SK-N-SH (cell line): Measurements from ENCODE around the gene CNTNAP2. TPM values are rescaled to one million over a fixed set of nuclear protein-coding genes. Genes with fewer than 3 reads are reported as not detected.

Experiments
- CTCF ChIA-PET: fragments of 300-600, 350-600 bp; formaldehyde crosslinking; extraction: SDS; loops from one replicate; lab custom pipeline; 2021; lab: Yijun Ruan, JAX
- POLR2A ChIA-PET: fragments of 350-600 bp; sonication (Branson Sonifier 250); formaldehyde crosslinking; extraction: SDS; loops from one replicate; lab custom pipeline; 2020; ENCODE audit warnings: antibody characterized with exemption, inconsistent platforms; lab: Yijun Ruan, JAX
- DNase-seq: peaks from one replicate; pipeline ENCODE4 v3.0.0; 2012
- H2AFZ ChIP-seq: fragments of 200-600 bp; sonication (generic); 2 replicates; pipeline ENCODE4 v1.8.1; 2016; ENCODE audit warnings: antibody characterized with exemption, mild to moderate bottlenecking, low read depth
- H3F3A ChIP-seq: fragments of 200-600 bp; sonication (generic); replicated peaks from 2 replicates; pipeline ENCODE3; 2016; ENCODE audit warnings: antibody characterized with exemption, mild to moderate bottlenecking; ENCODE audit not compliant: insufficient read depth
- H3K27ac ChIP-seq, 2 experiments: fragments of 200-500 bp in 1 of 2; fragments of 200-600 bp in 1 of 2; sonication (Bioruptor generic) in 1 of 2; sonication (generic), shearing (Covaris generic) in 1 of 2; 2 replicates each; pipeline versions ENCODE4 v1.5.1 to v1.6.1; 2014 to 2016; ENCODE audit warnings: low read depth in 2 of 2, inconsistent platforms in 1 of 2, low read length in 1 of 2, mild to moderate bottlenecking in 1 of 2, mixed read lengths in 1 of 2
- H3K27me3 ChIP-seq: fragments of 200-600 bp; sonication (generic), shearing (Covaris generic); 2 replicates; pipeline ENCODE4 v1.6.1; 2016; ENCODE audit warnings: mixed run types; ENCODE audit not compliant: insufficient read depth
- H3K36me3 ChIP-seq, 2 experiments: fragments of 200-500 bp in 1 of 2; fragments of 200-600 bp in 1 of 2; sonication (Bioruptor generic) in 1 of 2; sonication (generic) in 1 of 2; replicated peaks in 1 of 2; 2 replicates each; pipeline versions ENCODE3 to v1.5.1; 2014 to 2016; ENCODE audit warnings: low read length in 1 of 2, mild to moderate bottlenecking in 1 of 2; ENCODE audit not compliant: insufficient read depth in 2 of 2, control insufficient read depth in 1 of 2
- H3K4me1 ChIP-seq, 2 experiments: fragments of 200-500 bp in 1 of 2; fragments of 200-600 bp in 1 of 2; sonication (Bioruptor generic) in 1 of 2; sonication (generic), shearing (Covaris generic) in 1 of 2; 2 replicates each; pipeline versions ENCODE4 v1.5.1 to v1.6.1; 2014 to 2016; ENCODE audit warnings: low read depth in 1 of 2, low read length in 1 of 2, mixed run types in 1 of 2; ENCODE audit not compliant: insufficient read depth in 2 of 2, control insufficient read depth in 1 of 2
- H3K4me2 ChIP-seq: fragments of 200-600 bp; sonication (generic), shearing (Covaris generic); 2 replicates; pipeline ENCODE4 v1.6.1; 2017; ENCODE audit warnings: mixed run types
- H3K4me3 ChIP-seq, 2 experiments: fragments of 200-500 bp in 1 of 2; fragments of 200-600 bp in 1 of 2; sonication (Bioruptor generic) in 1 of 2; sonication (generic), shearing (Covaris generic) in 1 of 2; 2 replicates each; pipeline versions ENCODE4 v1.5.1 to v1.8.1; 2014 to 2016; ENCODE audit warnings: low read depth in 2 of 2, inconsistent platforms in 1 of 2, low read length in 1 of 2, mild to moderate bottlenecking in 1 of 2, mixed read lengths in 1 of 2, moderate library complexity in 1 of 2
- H3K79me2 ChIP-seq: fragments of 200-600 bp; sonication (generic); 2 replicates; pipeline ENCODE4 v1.8.1; 2017; ENCODE audit warnings: mild to moderate bottlenecking; ENCODE audit not compliant: insufficient read depth
- H3K9ac ChIP-seq: fragments of 200-600 bp; sonication (generic); 2 replicates; pipeline ENCODE4 v1.6.1; 2017; ENCODE audit warnings: mixed run types
- H3K9me2 ChIP-seq: fragments of 200-600 bp; sonication (generic); 2 replicates; pipeline ENCODE4 v1.6.1; 2017; ENCODE audit warnings: mixed run types
- H3K9me3 ChIP-seq: fragments of 200-600 bp; sonication (generic); 2 replicates; pipeline ENCODE4 v1.6.1; 2017; ENCODE audit warnings: mixed run types, mild to moderate bottlenecking, moderate library complexity
- H4K20me1 ChIP-seq: fragments of 200-600 bp; sonication (generic); 2 replicates; pipeline ENCODE4 v1.6.1; 2017; ENCODE audit warnings: mild to moderate bottlenecking, mixed run types; ENCODE audit not compliant: insufficient read depth
- CTCF ChIP-seq: fragments of 200-600 bp; sonication (generic); IDR thresholded peaks from 2 replicates; pipeline ENCODE4 v1.6.1; 2017; ENCODE audit warnings: antibody characterized with exemption, mild to moderate bottlenecking, moderate library complexity
- FOXJ3 ChIP-seq: sonication (generic); formaldehyde crosslinking; IDR thresholded peaks from 2 replicates; pipeline ENCODE4 v1.5.1; 2020; ENCODE audit warnings: mild to moderate bottlenecking, missing genetic modification reagents
- GATA2 ChIP-seq: sonication (generic); formaldehyde crosslinking; IDR thresholded peaks from 2 replicates; pipeline ENCODE4 v1.5.0; 2020; ENCODE audit warnings: mild to moderate bottlenecking, missing genetic modification reagents
- NRF1 ChIP-seq: IDR thresholded peaks from 2 replicates; pipeline ENCODE4 v1.6.1; 2012; ENCODE audit warnings: low read depth, mild to moderate bottlenecking, low read length
- RFX5 ChIP-seq: IDR thresholded peaks from 2 replicates; pipeline ENCODE4 v1.6.1; 2012; ENCODE audit warnings: mild to moderate bottlenecking, improper control_type of control experiment, low read length
- SMC3 ChIP-seq: IDR thresholded peaks from 2 replicates; pipeline ENCODE4 v1.6.1; 2012; ENCODE audit warnings: low read depth, low read length, improper control_type of control experiment
- WGBS: methylation state at CpG from one replicate; pipeline ENCODE4 v1.1.6; 2017; ENCODE audit warnings: low lambda C conversion rate; 5-methylcytosine and 5-hydroxymethylcytosine counted together
- polyA plus RNA-seq, 3 experiments: library from polyadenylated mRNA; depleted of rRNA; stranded (reverse); fragments of >200 nt; gene quantifications; 2 replicates each; pipeline ENCODE4 v1.2.3, GENCODE V29; 2012
- TF ChIP-seq, protein P1 (sequence below): IDR thresholded peaks from 2 replicates; pipeline ENCODE4; 2012
- TF ChIP-seq, protein P2 (sequence below): IDR thresholded peaks from 2 replicates; pipeline ENCODE4 v1.4.0; 2012; ENCODE audit warnings: low read depth, borderline replicate concordance

Gene CNTNAP2
- polyA plus RNA-seq, 1 of the 3 experiments (the other 2 are of a cell fraction) = 3.4 TPM

DNA sequence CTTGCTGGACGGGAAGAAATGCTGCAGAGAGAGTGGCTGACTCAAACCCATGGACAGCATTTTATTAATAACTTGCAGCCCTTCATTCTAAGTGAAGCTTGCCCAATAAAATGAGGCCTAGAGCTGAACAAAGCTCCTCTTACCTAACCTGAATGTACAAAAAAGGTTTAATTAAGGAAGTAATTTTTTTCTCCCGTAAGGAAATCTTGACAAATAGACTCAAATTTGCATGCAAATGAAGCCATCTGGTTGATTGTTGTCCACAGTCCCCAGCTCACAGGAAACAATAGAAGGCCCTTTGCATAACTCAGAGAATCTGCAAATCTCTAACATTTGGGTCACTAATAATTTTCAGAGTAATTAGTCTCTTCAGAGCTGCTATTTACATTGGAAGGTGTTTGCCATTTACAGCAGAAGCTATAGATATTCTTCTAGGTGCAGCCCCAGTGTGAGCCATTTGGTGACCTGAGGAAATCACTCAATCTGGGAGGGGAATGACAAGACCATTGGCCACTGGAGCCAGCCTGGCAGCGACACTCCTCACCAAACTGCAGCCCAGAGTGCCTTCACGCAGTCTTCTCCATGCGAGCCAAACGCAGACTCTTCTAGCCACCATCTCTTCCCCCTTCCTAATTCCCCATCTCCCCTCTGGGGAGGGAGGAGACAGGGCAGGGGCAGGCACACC, 1991.0 kb downstream of the CNTNAP2 start:
- Histone ChIP-seq H3K4me2 (no peak overlapping the region), H3K27me3 (no peaks in the 10 kb centered on the region), H3F3A (no peaks in the 10 kb centered on the region), H2AFZ (no peak overlapping the region), H3K79me2 (no peaks in the 10 kb centered on the region), H3K9me3 (no peaks in the 10 kb centered on the region), H4K20me1 (no peaks in the 10 kb centered on the region), H3K36me3 (no peaks in the 10 kb centered on the region), H3K4me3 (no peak overlapping the region), H3K9me2 (no peaks in the 10 kb centered on the region), H3K4me1 (peaks cover 0 to 8% of the 10 kb centered on the region in 2 experiments; a peak in 2 of 4 replicates), H3K27ac (no peak overlapping the region), H3K9ac (no peak overlapping the region)
- DNase-seq = no peak
- CTCF ChIA-PET = interaction anchor here (1.1 to 1.9 kb wide), 4 partner anchors 9 to 676 kb away, joined by 4 to 8 read pairs (median 4); no protein-coding TSS in a partner anchor
- POLR2A ChIA-PET = no interaction called here
- 70% methylated on average over 6 of the region's 6 CpGs for WGBS
- no peak for TF ChIP-seq CTCF

DNA sequence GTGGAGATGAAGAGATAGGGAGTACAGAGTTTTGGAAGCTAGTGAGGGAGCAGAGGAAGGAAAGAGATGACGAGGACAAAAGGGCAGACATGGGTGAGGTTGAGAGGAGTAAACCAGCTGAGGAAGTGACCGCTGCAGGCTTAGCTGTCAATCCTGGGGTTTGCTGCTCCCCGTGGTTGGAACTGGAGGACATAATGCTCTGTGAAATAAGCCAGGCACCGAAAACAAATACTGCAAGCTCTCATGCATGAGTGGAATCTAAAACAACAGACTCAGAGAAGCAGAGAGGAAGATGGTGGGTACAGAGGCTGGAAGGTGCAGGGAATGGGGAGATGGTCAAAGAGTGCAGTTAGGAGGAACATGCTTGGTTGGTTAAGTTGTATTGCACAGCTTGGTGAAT, 1991.8 kb downstream of the CNTNAP2 start:
- no peak overlapping the region for H2AFZ ChIP-seq
- no peaks in the 10 kb centered on the region for H4K20me1 ChIP-seq
- H3K9me2 ChIP-seq = no peaks in the 10 kb centered on the region
- DNase-seq = no peak
- H3K4me3 ChIP-seq = no peak overlapping the region
- H3K4me1 ChIP-seq = peaks cover 0 to 8% of the 10 kb centered on the region in 2 experiments; a peak in 2 of 4 replicates
- H3K27ac ChIP-seq = no peak overlapping the region
- H3K36me3 ChIP-seq = no peaks in the 10 kb centered on the region
- H3K27me3 ChIP-seq = no peaks in the 10 kb centered on the region
- CTCF ChIA-PET = interaction anchor here (1.1 to 1.9 kb wide), 4 partner anchors 25 to 677 kb away, joined by 3 to 8 read pairs (median 4); no protein-coding TSS in a partner anchor
- no peaks in the 10 kb centered on the region for H3F3A ChIP-seq
- POLR2A ChIA-PET = no interaction called here
- 43% methylated on average over 4 of the region's 4 CpGs for WGBS
- H3K79me2 ChIP-seq = no peaks in the 10 kb centered on the region
- no peak for TF ChIP-seq RFX5
- TF ChIP-seq, protein P1, sequence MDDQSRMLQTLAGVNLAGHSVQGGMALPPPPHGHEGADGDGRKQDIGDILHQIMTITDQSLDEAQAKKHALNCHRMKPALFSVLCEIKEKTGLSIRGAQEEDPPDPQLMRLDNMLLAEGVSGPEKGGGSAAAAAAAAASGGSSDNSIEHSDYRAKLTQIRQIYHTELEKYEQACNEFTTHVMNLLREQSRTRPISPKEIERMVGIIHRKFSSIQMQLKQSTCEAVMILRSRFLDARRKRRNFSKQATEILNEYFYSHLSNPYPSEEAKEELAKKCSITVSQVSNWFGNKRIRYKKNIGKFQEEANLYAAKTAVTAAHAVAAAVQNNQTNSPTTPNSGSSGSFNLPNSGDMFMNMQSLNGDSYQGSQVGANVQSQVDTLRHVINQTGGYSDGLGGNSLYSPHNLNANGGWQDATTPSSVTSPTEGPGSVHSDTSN = no peak
- TF ChIP-seq SMC3 = no peak
- no peak for TF ChIP-seq GATA2 (CRISPR knock-in tag)
- TF ChIP-seq NRF1 = no peak
- TF ChIP-seq FOXJ3 (CRISPR knock-in tag) = no peak
- no peak for TF ChIP-seq CTCF
- TF ChIP-seq, protein P2, sequence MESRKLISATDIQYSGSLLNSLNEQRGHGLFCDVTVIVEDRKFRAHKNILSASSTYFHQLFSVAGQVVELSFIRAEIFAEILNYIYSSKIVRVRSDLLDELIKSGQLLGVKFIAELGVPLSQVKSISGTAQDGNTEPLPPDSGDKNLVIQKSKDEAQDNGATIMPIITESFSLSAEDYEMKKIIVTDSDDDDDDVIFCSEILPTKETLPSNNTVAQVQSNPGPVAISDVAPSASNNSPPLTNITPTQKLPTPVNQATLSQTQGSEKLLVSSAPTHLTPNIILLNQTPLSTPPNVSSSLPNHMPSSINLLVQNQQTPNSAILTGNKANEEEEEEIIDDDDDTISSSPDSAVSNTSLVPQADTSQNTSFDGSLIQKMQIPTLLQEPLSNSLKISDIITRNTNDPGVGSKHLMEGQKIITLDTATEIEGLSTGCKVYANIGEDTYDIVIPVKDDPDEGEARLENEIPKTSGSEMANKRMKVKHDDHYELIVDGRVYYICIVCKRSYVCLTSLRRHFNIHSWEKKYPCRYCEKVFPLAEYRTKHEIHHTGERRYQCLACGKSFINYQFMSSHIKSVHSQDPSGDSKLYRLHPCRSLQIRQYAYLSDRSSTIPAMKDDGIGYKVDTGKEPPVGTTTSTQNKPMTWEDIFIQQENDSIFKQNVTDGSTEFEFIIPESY = no peak
- no peaks in the 10 kb centered on the region for H3K9me3 ChIP-seq
- H3K4me2 ChIP-seq = no peak overlapping the region
- no peak overlapping the region for H3K9ac ChIP-seq
